ENCODE measurements around the gene HOXB13.

HOXB13 gene

GRCh38 chr17:48749621-48750553, 21.3 kb upstream of the HOXB13 start:
- DNase-seq, result no peak
- intact Hi-C loops (cut with DNase I), result no loop called here

DNA sequence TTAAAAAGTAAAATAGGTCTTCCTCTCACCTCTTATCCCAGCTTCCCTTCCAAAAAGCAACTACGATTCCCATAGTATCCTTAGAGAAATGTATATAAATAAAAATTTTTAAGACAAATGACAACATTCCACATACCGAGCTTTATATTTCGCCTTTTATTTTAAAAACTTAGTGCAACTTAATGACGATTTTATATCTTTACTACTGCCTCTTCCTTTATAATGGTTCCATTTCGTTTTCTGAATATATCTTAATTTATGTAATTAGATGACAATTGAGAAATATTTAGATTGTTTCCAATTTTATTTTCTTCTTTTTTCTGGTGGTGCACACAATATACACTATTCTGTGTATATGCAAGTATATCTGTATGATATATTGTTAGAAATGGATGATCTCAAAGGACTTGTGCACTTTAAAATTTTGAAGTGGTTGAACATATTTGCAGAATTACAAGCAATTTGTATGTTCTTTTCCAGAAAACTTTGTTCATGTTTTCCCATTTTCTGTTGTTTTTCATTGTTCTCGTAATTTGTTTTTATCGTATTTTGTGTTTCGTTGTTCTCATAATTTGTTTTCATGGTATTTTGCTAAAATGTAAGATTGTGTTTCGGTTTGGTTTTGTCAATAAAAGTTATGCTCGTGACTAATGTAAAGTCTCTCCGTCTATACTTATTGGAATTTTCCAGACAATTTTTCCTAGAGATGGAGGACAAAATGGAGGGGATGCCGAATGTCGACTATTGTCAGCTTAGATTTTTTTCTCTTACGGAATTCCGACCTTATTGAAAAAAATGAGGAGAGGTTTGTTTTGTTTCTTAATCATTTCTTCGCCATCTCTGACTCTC, 20.4 kb upstream of the HOXB13 start:
- intact Hi-C loops (cut with DNase I), result no loop called here
- DNase-seq, result no peak

GRCh38 chr17:48747445-48748363, 19.2 kb upstream of the HOXB13 start:
- no peak for DNase-seq
- intact Hi-C loops (cut with DNase I), result no loop called here

DNA sequence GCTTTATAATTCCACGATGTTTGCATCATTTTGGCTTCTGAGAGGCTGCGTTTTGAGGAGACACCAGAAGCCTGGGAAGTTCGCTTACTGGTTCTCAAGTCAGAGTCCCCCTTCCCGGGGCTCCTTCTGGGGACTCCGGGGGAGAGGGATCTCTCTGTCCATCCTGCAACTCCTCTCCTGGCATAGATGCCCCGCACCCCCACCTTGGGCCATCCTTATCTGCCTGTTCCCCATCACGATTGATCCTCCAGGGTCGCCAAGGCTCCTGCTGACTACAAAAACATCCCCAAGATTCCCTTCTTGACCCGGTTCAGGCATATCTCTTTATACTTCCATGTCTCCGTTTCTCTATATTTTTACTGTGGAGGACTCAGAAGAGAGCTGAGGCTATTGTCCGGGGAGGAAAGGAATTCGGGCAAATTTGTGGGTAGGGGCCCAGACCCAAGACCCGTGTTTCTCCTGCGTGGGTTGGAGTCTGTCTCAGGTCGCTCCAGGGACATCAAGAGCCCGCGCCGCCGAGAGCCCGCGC, 18.4 kb upstream of the HOXB13 start:
- intact Hi-C loops (cut with DNase I), result no loop called here
- no peak for DNase-seq

DNA sequence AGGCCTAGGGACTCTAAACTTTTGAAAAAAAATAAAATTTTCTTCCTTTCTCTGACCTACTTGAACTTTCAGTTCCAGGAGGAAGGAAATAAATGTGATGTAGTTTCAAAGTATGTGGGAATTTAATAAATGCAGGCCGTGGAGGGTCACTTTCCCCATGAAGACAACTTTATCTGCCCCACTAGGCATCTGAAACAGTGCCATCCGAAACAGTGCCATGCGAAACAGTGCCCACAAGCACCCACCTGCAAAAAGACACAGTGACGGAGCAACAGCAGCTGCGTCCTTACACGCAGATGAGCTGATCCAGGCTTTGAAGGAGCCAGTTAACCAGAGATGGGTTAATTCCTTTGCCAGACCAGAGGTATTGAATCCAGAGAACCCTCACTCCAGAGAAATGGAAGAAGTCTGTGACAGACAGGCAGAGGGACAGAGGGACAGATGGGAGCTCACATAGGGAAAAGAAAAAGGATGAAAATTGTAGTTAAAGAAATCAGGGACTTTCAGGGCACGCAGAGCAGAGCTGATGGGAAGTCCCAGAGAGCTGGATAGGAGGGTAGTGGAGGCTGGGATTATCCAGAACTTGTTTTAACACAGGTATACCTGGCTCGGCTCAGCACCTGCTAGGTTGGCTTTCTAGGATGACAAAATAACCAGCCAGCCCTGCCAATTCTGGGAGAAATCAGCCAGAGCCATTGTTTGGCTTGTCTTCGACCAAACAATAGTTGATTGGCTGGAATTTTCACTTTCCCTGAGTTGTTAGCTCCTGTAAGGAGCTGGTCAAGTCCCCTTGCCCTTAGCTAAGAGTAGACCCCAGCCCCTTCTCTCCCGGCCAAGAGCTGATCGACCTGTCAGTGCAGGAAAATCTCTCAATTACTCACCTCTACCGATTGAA, 17.1 kb upstream of the HOXB13 start:
- intact Hi-C loops (cut with DNase I), result no loop called here
- DNase-seq, result no peak

GRCh38 chr17:48740537-48740936, 12.0 kb upstream of the HOXB13 start:
- intact Hi-C loops (cut with DNase I), result no loop called here
- no peak for DNase-seq

DNA sequence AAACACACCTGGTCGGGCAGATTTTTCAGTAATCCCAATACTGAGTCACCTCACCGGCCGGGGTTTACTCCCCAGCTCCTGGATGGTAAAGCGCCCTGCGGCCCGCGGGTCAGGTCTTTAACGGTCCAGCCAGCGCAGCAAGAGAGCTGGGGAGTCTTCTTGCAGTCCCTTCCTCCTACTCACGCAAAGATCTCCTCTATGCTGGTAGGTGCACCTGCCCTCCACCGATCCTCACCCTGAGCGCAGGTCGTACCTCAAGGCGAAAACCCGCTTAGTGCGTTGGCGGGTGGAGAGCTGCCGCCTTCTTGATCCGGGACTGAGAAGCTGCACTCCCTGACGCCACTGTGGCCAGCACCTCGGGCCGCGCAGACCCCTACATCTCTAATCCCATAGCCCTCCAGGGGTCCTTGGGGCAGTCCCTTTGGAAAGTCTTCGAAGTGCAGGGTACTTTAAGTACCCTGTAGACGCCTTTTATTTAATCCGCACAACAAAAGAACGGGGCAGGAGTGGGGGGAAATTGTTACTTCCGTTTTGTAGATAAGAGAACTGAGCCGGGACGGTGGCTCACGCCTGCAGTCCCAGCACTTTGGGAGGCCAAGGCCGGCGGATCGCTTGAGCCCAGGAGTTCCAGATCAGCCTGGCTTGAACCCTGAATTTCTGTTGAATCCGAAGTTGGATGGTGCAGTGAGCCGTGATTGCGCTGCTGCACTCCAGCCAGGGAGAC, 10.4 kb upstream of the HOXB13 start:
- intact Hi-C loops (cut with DNase I), result no loop called here
- DNase-seq, result no peak

DNA sequence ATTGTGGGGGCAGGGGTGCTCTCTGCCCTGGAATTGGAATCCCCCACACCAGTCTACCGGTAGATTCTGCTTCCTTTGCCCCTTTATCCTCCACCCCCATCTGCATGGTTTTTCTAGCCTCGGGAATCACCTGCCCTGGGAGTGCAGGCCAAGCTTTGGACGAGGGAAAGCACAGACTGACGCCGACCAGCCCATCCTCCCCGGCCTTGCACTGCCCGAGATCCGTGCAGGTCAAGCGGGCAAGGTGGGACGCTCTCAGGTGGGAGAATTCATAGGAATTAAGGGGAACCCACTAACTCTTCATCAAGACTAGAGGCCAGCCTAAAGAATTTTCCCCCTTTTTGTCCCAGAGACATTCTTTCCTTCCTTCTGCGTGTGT, 9.9 kb upstream of the HOXB13 start:
- intact Hi-C loops (cut with DNase I), result no loop called here

GRCh38 chr17:48737330-48738043, 8.9 kb upstream of the HOXB13 start:
- intact Hi-C loops (cut with DNase I), result no loop called here
- no peak for DNase-seq

More for the DNA sequence above, 9.9 kb upstream of the HOXB13 start:
- no peak for DNase-seq

- intact Hi-C loops (cut with DNase I), result no loop called here
- DNase-seq, result no peak
Observed at GRCh38 chr17:48735062-48735351, 6.5 kb upstream of the HOXB13 start.

DNA sequence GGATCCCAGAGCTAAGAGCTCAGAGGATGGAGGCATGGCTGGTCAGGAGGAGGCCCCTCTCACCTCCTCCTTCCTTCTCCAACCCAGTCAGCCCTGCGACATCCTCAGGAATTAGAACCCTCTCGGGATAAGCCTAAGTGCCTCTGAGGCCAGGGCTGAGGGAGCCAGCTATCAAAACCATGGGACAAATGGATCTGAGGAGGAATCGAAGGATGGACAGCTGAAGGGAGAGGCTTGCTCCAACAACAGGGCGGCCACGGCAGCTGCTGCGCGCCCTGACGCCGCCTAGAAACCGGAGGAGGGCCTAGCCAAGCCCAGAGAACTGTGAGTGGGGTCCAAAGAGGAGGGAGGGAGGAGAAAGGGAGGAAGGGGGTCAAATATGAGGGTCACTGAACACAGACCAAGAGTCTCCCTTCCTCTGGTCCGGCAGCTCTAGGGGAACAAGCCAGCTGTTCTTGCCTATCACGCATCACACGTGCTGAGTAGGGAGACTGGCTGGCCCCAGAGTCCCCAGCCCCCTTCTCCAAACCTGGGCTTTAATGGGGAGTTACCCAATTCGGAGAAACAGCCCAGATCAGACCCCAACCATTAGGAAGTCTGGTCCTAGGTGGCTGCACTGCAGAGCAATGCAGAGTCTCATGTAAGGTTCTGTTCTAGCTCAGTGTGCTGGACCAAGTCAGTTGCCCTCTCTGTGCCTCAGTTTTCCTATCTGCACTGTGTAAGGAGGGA, 5.9 kb upstream of the HOXB13 start:
- DNase-seq, result no peak
- intact Hi-C loops (cut with DNase I), result no loop called here

DNA sequence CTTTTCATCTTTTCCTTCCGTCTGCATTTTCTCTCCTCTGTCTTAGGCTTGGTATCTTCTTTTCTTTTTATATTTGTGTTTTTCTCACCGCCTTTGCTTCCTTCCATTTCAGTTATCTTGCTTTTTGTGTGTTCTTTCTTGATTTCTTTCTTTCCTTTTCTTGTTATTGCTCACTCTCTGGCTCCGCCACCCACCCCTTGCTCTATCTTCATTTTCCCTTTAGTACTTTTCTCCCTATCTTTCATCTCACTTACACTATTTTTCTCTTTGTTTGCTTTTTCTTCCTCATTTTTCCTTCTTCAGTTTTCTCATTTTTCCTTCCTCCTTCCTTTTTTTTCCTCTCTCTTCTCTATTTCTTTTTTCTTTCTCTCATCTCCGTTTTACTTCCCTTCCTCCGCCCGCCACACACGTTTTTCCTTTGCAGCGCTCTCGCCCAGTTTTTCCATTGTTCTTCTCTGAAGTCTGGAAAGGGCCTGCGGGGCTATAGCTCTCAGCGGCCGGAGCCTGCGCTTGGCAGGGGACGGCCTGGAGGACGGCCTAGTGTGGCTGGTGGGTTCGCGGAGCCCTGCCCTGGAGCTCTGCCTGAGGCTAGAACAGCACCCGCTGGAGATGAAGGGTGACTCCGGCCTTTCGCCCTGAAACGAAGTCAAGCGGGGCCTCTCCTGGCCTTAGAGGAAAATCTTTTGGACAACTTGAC, 5.2 kb upstream of the HOXB13 start:
- intact Hi-C loops (cut with DNase I), result no loop called here
- DNase-seq, result no peak

DNA sequence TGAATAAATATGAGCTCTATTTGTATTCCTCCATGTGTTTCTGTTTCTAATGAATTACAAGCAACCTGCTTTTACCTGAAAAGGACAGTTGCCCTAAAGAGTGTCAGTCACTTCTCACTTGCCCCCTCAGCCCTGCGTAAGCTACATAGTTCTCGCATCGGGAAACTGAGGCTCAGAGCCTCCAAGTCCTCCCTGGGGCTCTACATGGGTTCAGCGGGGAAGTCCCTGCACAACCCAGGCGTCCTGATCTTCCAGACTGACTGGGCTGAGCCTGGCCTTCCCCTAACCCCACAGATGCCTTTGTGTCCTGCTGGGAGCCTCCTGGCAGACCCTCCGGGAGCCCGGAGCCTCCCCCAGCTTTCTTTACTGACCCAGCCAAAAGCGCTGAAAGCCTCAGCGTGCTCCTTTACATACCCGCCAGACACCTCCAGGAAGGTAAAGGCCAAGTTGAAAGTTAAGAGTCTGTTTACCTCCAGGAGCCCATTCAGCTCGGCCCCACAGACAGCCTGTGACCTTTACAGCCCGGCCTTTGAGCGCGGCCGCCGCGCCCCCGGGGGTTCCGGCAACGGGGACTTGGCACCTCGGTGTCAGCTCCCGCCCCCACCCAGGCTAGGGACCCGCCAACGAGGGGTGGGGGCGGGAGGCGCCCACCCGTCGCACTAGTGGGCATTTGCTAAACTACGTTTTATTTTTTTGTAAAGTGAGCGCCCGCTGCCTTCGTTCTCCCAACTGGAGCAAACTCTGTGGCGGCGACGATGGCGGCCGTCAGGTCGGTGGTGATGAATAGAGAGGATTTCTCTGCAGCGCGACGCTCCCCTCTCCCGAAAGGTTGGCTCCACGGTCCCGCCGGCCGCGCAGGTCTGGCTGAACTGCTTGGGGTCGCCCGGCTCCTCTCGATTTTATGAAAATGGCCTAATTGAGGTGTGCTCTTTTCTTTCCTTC, 4.4 kb upstream of the HOXB13 start:
- DNase-seq, result no peak

GRCh38 chr17:48731355-48731754, 2.8 kb upstream of the HOXB13 start:
- DNase-seq, result no peak
- intact Hi-C loops (cut with DNase I), result no loop called here

More for the DNA sequence above, 4.4 kb upstream of the HOXB13 start:
- intact Hi-C loops (cut with DNase I), result no loop called here

GRCh38 chr17:48730240-48730550, 1.6 kb upstream of the HOXB13 start:
- DNase-seq, result no peak
- intact Hi-C loops (cut with DNase I), result no loop called here
